Colon (tissue), 2 donors: ENCODE measurements around the gene NCS1.

ENCODE experiments used
- FAIRE-seq: peaks from 2 replicates; lab custom pipeline; 2012; peaks lifted over from hg19 to GRCh38; lab: Jason Lieb, UNC
- donor health status: control.
- donor health status: control.

NCS1 gene

GRCh38 chr9:130147910-130148309 is 24.3 kb upstream of the NCS1 start:
- no peak for FAIRE-seq

DNA sequence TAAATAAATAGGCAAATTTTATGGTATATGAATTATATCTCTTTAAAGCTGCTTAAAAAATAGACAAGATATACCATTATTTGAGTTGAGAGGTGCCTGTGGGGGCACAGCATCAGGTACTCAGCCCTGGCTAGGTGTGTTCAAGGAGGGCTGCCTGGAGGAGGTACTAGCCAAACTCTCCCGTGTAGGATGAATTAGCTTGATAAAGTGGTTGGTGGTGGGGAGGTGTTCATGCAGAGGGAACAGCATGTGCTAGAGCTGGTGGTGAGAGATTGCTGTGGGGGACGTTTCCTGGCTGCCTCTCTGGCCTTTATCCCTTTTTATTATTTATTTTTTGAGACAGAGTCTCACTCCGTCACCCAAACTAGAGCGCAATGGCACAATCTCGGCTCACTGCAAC is 23.2 kb upstream of the NCS1 start:
- no peak for FAIRE-seq

GRCh38 chr9:130149654-130150286 is 22.4 kb upstream of the NCS1 start:
- no peak for FAIRE-seq

DNA sequence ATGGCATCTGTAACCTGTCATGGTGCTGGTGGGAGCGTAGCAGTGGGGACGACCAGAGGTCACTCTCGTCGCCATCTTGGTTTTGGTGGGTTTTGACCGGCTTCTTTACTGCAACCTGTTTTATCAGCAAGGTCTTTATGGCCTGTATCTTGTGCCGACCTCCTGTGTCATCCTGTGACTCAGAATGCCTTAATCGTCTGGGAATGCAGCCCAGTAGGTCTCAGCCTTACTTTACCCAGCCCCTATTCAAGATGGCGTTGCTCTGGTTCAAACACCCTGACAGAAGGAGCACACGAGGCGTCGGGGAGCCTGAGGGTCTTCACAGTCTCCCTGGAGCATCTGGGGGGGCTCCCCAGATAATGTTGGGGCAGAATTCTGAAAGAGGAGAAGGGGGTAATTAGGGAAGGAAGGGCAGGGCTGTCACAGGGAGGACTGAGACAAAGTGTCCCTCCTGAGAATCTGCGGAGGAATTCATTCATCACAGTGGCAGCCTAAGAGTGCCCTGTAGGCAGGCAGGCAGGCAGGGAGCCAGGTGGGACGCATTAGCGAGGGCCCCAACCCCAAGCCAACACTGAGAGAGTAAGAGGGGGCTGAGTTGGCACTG is 21.3 kb upstream of the NCS1 start:
- FAIRE-seq = no peak

GRCh38 chr9:130154816-130155215 is 17.4 kb upstream of the NCS1 start:
- FAIRE-seq = no peak

DNA sequence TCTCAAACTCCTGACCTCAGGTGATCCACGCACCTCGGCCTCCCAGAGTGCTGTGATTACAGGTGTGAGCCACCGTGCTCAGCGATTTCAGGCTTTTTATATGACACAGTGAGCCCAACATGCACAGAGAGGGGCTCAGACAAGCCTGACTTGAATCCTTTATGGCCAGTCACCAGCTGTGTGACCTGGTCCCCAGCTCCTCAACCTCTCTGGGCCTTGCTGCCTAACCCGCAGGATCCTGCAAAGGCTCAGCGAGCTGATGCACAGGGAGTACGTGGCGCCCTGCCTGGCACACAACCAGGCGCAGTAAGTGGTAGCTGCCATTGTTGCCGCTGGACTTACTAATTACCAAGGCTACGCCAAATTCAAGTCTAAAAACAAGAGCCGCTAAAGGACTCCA is 16.6 kb upstream of the NCS1 start:
- FAIRE-seq = no peak

DNA sequence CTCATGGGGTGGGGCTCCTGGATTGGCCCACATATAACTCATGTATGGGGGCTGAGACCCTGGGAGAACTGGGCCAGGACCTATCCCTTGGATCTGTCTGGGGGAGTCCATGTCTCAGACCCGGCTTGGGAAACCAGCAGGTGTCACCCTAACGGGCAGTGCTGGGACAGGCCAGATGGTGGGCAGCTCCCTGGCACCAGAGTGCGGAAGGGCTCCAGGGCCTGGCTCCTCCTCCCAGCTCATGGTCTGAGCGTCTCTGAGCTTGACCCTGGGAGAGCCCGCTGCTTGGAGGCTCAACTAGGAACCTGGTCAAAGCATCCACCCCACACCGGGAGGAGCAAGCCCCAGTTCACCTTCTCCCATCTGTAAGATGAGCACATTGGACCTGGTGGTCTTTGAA is 15.5 kb upstream of the NCS1 start:
- FAIRE-seq = no peak

DNA sequence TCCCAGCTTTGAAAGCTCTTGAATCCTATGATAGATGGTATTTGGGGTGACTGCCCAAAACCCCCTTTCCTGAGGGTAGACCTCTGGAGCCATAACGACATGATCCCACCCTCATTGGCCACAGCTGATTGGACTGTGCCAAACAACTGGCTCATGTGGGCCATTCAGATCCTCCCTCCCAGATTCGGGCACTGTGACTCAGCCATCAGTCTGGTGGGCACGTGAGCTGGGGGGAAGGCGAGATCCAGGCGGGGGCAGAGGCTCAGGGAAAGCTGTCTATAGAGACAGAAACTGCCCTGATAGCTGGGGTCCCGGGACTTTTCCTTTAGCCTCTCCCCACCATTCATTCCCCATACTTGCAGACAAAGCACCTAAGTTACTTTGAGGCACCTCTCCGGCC is 15.1 kb upstream of the NCS1 start:
- no peak for FAIRE-seq

DNA sequence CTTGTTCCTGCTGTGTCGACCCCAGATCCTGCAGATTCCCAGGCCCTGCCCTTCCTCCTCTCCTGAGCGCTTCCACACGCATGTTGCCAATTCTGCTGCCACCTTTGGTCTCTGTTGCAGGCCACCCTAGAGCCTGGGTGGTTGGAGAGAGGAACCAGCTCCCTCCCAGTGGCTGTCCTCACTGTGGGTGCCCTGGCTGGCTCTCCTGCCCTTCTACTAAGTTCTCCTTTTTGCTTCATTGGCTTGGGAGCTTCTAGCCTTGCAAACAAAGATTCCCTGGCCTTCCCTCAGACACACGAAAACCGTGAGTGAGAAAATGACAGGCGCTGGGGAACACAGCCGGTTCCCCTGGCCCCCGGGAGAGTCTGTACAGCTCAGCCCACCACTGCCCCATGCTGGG is 14.2 kb upstream of the NCS1 start:
- FAIRE-seq = no peak

DNA sequence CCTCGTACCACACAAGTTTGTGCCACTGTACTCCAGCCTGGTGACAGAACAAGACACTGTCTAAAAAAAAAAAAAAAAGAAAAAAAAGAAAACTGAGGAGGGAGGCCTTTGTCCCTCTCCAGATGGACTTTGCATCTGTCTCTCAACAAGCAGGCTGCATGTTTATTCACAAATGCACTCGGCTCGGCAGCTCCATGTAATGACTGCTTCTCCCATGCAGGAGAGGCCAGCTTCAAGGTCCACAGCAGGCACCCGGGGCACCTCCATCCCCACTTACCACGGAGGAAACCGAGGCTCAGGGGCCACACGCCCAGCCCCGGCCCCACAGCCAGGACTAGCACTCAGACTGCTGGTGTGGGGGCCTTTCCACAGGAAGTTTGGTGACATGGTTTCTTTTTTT is 13.1 kb upstream of the NCS1 start:
- no peak for FAIRE-seq

DNA sequence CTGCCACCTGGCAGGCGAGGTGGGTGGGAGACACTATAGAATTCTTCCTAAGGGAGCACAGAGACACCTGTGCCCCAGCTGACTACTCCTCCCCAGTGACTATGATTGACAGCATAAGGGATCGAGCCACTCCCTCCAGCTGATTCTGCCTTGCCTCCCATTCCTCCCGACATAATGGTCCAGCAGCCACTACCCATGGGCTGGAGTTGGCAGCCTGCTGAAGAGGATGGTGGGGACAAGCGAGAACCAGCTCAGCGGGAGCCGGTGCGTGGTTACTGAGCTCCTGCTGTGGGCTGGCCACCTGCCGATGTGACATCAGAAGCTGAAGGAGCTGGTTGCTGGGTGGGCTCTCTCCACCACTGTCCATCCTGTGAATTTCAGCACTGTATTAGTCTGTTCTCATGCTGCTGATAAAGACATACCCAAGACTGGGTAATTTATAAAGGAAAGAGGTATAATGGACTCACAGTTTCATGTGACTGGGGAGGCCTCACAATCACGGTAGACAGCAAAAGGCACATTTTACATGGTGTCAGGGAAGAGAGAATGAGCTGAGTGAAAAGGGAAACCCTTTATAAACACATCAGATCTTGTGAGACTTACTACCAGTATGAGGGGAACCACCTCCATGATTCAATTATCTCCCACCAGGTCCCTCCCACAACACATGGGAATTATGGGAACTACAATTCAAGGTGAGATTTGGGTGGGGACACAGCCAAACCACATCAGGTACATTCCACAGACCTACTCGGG is 12.1 kb upstream of the NCS1 start:
- no peak for FAIRE-seq

DNA sequence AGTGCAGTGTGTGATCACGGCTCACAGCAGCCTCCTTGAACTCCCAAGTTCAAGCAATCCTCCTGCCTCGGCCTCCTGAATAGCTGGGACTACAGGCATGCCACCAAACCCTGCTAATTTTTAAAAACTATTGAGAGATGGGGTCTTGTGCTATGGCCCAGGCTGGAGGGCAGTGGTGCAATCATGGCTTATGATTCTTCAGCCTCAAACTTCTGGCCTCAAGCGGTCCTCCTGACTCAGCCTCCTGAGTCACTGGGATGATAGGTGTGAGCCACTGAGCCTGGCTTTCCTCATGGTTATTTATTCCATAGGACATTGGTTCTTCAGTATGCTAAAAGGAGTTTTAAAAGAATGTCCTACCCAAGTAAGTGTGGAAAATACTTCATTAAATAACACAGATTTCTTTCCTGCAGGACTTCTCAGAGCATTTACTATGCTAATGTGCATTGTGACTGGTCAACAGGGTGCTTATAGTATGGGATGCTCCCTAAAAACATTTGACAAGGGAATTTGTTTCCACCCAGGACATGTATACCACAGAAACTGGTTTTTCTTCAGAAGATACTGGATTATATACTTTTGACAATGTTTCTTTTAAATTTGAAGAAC is 11.2 kb upstream of the NCS1 start:
- no peak for FAIRE-seq

DNA sequence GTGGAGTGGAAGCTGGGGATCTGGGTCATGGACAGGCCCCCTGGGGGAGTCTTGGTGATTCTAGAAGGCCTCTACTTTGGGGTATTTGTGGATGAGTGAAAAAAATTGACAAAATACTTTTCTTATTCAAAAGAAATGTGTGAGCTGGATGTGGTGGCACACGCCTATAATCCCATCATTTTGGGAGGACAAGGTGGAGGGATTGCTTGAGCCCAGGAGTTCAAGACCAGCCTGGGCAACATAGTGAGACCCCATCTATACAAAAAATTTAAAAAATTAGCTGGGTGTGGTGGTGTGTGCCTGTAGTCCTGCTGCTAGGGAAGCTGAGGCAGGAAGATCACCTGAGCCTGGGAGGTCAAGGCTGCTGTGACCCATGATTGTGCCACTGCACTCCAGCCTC is 6.6 kb upstream of the NCS1 start:
- no peak for FAIRE-seq

DNA sequence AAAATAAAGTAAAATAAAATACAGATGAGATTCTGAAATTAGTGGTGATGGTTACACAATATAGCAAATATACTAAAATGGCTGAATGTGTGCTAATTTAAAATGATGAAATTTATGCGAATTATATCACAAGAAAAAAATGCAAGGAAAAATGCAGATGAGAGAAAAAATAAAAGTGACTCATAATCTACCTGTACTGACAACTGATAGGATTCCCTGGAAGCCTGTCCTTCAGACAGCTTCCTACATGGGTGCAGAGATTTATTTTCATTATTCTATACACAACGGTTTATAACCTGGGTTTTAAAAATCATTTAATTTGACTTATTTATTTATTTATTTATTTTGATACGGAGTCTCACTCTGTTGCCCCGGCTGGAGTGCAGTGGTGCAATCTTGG is 5.8 kb upstream of the NCS1 start:
- no peak for FAIRE-seq

- no peak for FAIRE-seq
Observed at GRCh38 chr9:130167927-130168326, 4.3 kb upstream of the NCS1 start.

- no peak for FAIRE-seq
Observed at GRCh38 chr9:130171226-130172148, 717 bp upstream of the NCS1 start.

GRCh38 chr9:130172858-130173665 is 858 bp downstream of the NCS1 start:
- FAIRE-seq = no peak

GRCh38 chr9:130173666-130173983 is 1.4 kb downstream of the NCS1 start:
- no peak for FAIRE-seq

GRCh38 chr9:130174025-130174424 is 1.8 kb downstream of the NCS1 start:
- FAIRE-seq = no peak

DNA sequence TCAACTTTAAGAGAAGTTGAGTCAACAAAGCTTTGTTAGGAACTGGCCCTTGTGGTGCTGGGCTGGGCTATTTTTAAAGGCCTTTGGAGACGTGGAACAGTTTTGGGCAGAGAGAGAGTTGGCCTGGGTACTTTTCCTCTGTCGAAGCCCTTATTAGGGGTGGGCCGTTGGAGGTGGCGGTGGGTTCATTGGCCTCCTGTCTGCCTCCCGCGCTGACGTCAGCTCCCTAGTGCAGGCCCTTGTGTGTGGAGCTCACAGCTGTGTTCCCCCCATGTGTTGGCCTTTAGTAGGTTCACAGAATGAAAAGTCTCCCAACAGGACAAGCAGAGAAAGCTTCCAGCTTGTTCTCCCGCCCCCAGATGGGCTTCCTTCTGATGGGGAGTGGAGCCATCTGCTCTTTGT is 2.7 kb downstream of the NCS1 start:
- FAIRE-seq = no peak

GRCh38 chr9:130175355-130175754 is 3.2 kb downstream of the NCS1 start:
- FAIRE-seq = no peak

DNA sequence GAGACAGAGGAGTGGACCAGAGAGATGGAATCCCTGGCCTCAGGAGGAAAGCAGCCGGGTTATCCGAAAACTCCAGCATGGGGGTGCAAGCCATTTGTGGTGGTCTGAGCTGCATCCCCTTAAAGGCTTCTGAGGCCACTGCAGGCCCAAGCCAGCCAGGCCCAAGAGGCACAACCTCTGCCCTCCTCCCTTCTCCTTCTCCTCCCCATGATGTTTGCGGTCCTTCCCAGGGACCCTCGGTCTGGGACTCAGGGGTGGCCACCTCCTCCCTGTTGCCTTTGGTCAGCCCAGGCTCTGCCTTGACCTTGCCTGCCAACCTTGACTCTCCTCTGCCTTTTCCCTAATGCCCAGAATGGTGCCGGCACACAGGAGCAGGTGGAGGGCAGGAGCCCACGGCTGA is 4.6 kb downstream of the NCS1 start:
- FAIRE-seq = no peak
